Urothelium cell line (cell line): ENCODE measurements around the gene MAP2K5.

Source experiments
- DNase-seq: peaks from one replicate; pipeline ENCODE4 v3.0.0; 2011; ENCODE audit warnings: low spot score, mixed read lengths
- FAIRE-seq: peaks from 2 replicates; lab custom pipeline; 2011; peaks lifted over from hg19 to GRCh38; lab: Jason Lieb, UNC

The MAP2K5 gene

GRCh38 chr15:67716171-67716570 is 173.7 kb downstream of the MAP2K5 start:
- DNase-seq (no peak), FAIRE-seq (no peak)

DNA sequence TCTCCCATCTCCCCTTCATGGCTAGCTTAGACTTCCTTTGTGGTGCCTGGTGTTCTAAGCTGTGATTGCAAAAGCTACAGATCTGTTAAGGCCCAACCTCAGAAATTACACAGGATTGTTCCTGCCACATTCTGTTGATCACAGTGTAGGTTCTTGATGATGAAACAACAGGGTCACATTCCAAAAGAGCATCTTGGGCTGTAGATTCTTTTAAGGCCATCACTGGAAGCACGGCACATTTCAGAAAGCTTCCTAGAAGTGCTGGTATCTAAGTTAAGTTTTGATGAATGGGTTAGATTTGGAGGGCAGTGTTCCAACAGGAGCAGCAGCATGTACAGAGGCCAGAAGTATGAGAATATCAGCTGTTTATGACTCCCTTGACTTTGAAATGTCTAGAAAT is 175.3 kb downstream of the MAP2K5 start:
- FAIRE-seq (no peak), DNase-seq (no peak)

DNA sequence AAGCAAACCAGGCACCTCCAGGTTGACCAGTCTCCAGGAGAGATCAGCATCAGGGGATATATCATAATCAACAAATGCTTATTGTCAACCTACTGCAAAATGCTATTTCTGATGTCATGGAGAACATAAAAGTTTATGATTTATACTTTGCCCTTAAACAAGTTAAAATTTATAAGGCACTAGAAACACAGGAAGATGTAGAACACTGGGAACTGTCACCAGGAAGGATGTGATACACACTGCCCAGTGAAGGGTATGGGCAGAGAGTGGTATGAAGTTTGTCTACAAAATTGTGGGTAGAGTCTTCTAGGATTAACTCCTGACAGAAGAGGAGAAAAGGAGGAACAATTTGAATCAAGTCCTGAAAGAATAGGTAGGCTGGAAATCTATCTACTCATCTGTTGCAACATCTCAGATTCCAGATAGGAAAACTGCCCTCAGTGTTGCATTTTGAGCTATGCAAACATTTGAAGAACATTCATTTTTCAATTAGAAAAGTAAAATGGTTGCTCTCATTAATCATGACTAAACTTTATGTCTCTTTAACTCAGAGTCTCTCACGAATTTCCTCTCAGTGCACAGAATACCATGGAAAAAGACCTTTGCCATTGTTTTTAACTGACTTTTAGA is 176.9 kb downstream of the MAP2K5 start:
- FAIRE-seq (no peak), DNase-seq (no peak)

DNA sequence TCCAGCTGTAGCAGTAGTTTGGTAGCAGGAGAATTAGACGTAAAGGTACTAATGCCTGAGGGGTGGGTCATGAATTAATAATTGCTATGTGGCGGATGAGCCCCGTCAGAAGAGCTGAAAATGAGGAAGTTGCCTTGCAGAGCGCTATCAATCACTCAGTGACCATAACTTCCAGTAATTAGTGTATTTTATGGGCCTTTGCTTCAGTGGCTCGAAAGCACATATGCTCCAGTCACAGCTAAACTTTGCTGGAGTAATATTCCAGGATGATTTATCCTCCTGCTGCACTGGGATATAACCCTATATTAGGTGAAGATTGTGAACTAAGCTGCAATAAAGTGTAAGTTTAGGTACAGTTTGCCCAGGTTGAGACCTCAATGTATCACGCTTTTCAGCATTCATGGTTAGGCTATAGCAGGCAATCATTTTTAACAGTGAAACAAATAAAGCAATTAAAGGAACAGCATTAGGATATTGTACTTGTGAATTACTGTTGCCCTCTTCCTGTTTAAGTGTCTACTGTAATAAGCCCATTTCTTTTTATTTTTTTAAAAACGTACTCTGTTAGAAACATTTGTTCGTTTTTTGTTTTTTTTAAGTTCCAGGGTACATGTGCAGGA is 178.2 kb downstream of the MAP2K5 start:
- no peak for DNase-seq
- no peak for FAIRE-seq

DNA sequence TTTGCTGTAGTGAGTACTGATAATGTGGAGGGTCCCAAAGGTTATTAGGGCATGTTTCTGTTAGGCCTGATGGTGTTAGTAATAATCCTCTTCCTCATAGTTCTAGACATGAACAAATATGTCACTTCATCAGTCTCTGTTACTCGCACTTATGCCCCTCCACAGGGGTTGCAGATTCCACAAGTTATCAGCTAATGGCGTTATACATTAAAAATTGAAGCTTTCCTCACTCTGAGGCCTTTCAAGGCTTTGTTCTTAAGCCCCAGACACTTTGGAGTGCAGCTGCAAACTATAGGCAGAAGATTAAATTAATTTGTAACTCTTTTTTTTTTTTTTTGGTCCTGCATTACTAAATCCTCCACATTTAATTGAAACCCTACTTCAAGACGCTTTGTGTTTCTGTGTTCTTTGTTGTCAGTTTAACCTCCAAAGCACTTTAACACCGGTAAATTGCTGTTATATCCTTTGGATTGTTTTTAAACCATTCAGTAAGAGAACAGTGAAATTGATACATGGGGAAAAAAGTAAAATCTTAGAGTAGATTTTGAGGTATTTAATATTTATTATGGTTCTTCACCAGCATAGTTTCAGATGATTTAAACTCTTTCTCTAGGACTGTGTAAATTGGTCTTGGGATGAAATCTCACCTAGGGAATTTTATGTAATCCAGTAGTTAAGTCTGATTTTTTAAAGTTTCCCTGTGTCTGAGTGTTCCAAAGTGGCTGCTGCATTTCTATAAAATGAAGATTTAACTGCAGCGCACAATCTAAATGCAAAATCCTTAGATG is 179.7 kb downstream of the MAP2K5 start:
- DNase-seq (no peak), FAIRE-seq (peak; percentile 5)

GRCh38 chr15:67723294-67724024 is 181.0 kb downstream of the MAP2K5 start:
- FAIRE-seq = no peak

DNA sequence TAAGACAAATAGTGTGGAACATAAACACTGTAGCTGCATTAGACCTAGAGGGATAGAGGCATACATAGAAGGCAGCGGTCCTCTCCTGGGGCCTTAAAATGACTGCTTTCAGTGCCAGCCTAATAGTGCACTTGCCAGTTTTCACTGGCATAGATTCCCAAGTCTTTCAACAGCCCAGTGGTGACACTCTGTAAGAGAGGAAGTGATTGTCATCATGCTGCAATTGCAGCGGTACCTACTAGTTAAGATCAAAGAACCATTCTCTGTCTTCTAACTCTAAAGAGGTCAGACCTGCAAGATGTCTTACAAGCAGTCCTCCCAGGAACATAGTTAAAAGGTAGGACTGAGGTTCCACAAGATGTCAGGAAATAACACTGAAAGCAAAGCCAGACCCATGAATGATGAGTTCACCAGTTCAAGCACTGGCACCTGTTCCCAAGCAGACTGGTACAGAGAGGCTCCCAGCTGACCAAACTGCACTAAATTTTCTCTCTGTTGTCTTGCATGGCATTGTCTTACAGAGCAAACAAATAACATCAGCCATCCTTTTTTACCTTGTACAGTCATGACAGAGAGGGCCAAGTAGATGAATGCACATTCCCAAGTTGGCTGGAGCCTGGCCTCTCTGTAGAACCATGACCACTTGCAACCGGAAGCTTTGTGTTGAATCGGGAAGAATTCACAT is 182.3 kb downstream of the MAP2K5 start:
- FAIRE-seq = peak; percentile 67
- no peak for DNase-seq

More at GRCh38 chr15:67723294-67724024, 181.0 kb downstream of the MAP2K5 start:
- no peak for DNase-seq

DNA sequence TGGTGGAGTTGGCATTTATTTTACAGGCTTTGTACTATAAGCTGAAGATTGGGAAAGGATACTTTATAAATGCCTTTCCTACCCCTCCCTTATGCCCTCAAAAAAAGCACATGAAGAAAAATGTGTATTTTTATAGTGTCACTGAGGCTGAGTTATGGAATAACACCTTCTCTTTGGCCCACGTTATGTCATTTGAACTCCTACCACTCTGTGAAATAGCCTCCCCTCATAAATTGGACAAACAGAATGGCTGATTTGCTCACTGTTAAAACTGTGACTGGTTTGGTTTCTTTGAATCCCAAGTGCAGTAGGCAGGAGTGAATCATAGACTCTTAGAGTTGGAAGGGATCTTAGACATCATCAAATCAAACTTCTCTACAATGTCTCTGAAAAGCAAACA is 187.6 kb downstream of the MAP2K5 start:
- peak; percentile 76 for FAIRE-seq
- DNase-seq = no peak

GRCh38 chr15:67731112-67731721 is 188.7 kb downstream of the MAP2K5 start:
- no peak for DNase-seq
- no peak for FAIRE-seq

DNA sequence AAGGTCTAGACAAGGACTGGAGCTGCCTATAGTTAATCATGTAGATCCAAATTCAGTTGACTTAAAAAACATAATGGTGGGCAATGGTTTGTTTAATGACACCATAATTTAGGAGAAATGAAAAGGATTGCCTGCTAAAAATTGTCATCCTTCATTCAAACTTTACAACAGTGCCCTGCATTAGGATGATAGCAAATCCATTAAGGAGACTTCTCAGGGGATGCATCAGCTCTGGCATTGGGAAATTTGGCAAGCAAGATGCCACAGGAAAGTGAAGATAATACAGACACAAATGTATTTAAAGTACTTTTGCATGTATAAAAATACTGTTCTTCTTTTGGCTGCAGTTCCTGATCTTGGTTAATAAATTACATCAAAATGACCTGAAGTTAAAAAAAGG is 189.7 kb downstream of the MAP2K5 start:
- FAIRE-seq = no peak
- no peak for DNase-seq

GRCh38 chr15:67732671-67733374 is 190.3 kb downstream of the MAP2K5 start:
- FAIRE-seq (no peak), DNase-seq (no peak)

DNA sequence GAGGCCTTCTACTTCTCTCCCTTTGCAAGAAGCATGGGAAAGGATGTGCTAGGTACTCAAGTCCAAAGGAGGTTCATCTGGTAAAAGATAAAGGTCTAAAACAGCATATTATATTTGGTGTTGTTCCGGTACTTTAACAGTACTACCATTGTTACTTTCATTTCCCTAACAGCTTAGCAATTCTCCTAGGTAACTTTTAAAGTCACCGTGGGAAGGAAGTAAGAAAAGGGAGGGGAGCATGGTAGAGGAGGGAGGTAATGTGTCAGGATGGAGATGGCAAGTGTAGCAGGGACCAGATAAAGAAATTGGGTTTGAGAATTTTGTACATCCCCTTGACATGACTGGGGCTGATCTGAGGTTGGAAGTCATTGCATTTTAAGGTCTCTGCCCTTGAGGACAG is 193.4 kb downstream of the MAP2K5 start:
- FAIRE-seq (no peak), DNase-seq (no peak)

DNA sequence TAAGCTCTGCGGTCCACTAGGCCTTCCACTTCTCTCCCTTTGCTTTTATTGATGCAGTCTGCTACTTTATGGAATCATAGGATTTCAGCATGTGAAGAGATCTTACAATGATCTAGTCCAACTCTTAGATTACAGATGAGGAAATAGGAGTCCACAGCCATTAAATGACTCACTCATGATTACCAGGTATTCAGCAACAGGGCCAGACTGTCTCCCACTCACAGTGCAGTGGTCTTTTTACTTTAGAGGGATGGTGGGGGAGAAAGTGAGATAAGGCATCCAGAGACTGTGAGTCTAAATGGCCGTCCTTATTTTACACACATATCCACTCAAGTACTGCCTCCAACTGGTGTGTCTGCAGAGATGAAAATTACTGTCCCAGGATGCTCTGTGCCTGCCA is 194.3 kb downstream of the MAP2K5 start:
- no peak for DNase-seq
- no peak for FAIRE-seq

DNA sequence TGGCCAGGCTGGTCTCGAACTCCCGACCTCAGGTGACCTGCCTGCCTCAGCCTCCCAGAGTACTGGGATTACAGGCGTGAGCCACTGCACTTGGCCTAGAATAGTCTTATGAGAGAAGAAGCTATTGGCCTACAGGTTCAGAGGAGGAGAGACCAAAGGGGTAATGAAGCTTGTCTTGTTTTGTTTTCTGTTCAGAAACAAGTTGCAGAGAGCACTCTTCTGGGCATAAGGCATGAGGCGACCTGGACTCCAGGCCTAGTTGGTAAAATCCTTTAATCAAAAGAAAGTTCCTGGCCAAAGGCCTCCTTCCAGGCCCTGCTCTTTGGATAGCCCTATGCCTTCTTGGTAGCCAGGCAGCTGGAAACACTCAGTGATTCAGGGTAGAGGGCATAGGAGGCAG is 195.6 kb downstream of the MAP2K5 start:
- DNase-seq (no peak), FAIRE-seq (no peak)

DNA sequence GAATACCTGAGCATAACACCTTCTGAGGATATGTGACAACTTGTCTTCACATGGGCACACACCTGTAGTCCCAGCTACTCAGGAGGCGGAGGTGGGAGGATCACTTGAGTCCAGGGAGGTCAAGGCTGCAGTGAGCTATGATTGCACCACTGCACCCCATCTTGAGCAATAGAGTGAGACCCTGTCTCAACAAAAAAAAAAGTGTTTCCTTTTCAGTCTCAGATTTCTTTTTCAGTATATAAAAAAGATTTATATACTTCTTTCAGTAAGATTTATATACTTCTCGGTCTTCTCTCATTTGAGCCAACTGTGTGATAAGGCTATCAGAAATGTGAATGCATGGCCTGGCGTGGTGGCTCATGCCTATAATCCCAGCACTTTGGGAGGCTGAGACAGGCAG is 197.9 kb downstream of the MAP2K5 start:
- FAIRE-seq = no peak
- DNase-seq = no peak

DNA sequence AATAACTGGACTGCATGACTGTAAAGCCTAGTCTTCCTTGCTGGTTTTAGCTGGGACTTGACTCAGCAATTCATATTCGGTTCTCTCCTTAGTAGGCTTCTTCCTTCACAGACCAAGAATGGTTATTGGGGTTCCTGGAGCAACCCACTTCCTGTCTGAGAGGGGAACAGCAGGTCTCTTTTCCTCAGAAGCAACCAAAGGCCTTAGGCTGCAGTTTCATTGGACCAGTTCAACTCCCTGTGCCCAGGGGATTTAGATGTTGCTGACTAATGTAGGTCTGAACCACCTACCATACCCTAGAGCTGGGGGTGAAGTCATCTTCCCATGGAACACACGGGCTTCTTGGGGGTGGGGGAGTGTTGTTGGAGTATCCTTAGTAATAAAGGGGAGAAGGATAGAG is 198.8 kb downstream of the MAP2K5 start:
- FAIRE-seq (no peak), DNase-seq (no peak)

GRCh38 chr15:67743558-67743957 is 201.1 kb downstream of the MAP2K5 start:
- DNase-seq = no peak
- no peak for FAIRE-seq

DNA sequence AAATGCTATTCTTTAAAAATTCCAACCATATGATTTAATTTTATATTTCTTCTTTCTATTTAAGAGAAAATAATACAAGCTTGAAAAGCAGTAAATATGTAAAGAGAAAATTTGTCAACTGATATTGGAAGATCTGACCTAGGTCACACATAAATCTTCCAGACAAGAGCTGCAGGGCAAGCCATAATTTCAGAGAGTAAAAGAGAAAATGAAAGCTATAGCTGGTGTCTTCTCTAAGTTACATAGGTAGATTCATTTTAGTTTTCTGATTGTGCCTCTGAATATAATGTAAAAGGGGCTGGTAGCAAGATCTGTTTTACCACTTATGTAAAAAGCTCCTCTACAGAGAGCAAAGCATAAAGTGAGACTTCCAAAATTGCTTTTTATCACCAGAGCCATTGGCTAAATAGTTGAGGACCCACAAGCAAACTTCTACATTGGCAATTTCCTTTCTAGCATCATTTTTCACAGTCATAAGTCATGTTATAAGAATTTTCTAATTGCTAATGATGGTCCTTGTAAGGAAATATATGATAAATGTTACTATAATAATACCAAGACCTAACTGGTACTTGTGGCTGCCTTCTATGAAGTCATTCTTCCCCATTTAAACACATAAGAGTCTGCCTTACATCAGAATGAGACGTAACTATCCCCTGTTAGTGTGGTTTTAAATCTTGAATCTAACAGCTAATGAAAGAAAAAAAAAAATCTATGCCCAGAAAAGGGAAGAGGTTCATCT is 202.0 kb downstream of the MAP2K5 start:
- FAIRE-seq (no peak), DNase-seq (no peak)
